Uterus (tissue), 4 donors: ENCODE results near the gene CNTNAP4. TPM values are rescaled to one million over a fixed set of nuclear protein-coding genes. Genes with fewer than 3 reads are reported as not detected.

Experiments used
- DNase-seq, 2 donors: peaks; one replicate each; pipeline ENCODE4 v3.0.0-alpha.2; 2019 to 2020
- H3K27ac ChIP-seq, 2 donors: fragments of 200-600 bp; sonication (generic); 1 replicate in 1 of 2; 2 replicates in 1 of 2; pipeline ENCODE4 v1.5.1; 2016 to 2018
- H3K27me3 ChIP-seq, 2 donors: fragments of 200-600 bp; sonication (generic); one replicate each; pipeline ENCODE4 v1.5.1; 2018 to 2019; ENCODE audit warnings: control low read depth in 1 of 2
- H3K36me3 ChIP-seq, 2 donors: fragments of 200-600 bp; sonication (generic); one replicate each; pipeline ENCODE4 v1.5.1; 2019; ENCODE audit warnings: control low read depth in 1 of 2
- H3K4me1 ChIP-seq, 2 donors: fragments of 200-600 bp; sonication (generic); one replicate each; pipeline ENCODE4 v1.5.1; 2018 to 2019; ENCODE audit warnings: control low read depth in 1 of 2
- H3K4me3 ChIP-seq, 2 donors: fragments of 200-600 bp; sonication (generic); 1 replicate in 1 of 2; 2 replicates in 1 of 2; pipeline ENCODE4 v1.5.1; 2018 to 2019; ENCODE audit warnings: mild to moderate bottlenecking in 1 of 2
- H3K9me3 ChIP-seq, 2 donors: fragments of 200-600 bp; sonication (generic); one replicate each; pipeline ENCODE4 v1.5.1; 2019; ENCODE audit warnings: control low read depth in 1 of 2
- POLR2A ChIP-seq, 2 donors: fragments of 450-650 bp; IDR thresholded peaks; one replicate each; pipeline ENCODE4 v1.6.1; 2016; ENCODE audit warnings: antibody characterized with exemption in 2 of 2, mild to moderate bottlenecking in 1 of 2, moderate library complexity in 1 of 2
- intact Hi-C: fragments of 100-400 bp; cut with DNase I; formaldehyde crosslinking; loops from one replicate; pipeline ENCODE4 v1.15.1; 2023; ENCODE audit warnings: low total_unique reads
- total RNA-seq, 4 donors: library from RNA; depleted of rRNA in 3 of 4; stranded (reverse); fragments of >200 nt in 3 of 4; gene quantifications; one replicate each; pipeline versions ENCODE4 v1.1.0 to v1.2.4, GENCODE V29; 2014 to 2023
- TF ChIP-seq, protein P1 (sequence below), 4 experiments: fragments of 200-600 bp in 2 of 4; fragments of 450-650 bp in 2 of 4; sonication (generic) in 2 of 4; IDR thresholded peaks; one replicate each; pipeline ENCODE4 v1.5.1; 2016 to 2019; ENCODE audit warnings: antibody characterized with exemption in 4 of 4, mild to moderate bottlenecking in 2 of 4, moderate library complexity in 1 of 4
- donor health status: DM: yes; HTN: yes; CAD: no.

Gene CNTNAP4
- total RNA-seq, 4 donors from 2014 or later = 20.3 TPM; not detected in 3

DNA sequence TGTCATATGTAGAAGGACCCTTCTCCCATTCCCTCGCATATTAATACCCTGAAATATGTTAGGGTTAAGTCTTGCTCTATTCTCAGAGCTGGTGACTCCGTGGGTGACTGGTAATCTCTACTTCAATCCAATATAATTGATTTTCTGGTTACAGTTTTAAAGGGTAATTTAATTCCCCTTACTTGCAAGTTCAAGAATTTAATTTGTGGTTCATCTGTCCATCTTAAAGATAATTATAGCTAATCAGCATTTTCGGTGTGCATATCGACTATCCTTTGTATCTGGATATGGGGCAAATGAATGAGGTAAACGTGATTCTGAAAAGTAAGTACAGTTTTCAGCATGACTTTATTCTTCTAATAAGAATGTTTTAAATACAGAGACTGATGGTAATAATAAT lies 250.0 kb downstream of the CNTNAP4 start:
- no peak for DNase-seq
- intact Hi-C loops = no loop called here
- Histone ChIP-seq H3K27me3 (no peaks in the 10 kb centered on the region), H3K27ac (no peak overlapping the region), H3K4me3 (no peak overlapping the region), H3K4me1 (no peaks in the 10 kb centered on the region), H3K9me3 (no peaks in the 10 kb centered on the region), H3K36me3 (no peaks in the 10 kb centered on the region)
- no peak for TF ChIP-seq POLR2A (IDR thresholded peaks at IDR 0.05)
- TF ChIP-seq, protein P1, sequence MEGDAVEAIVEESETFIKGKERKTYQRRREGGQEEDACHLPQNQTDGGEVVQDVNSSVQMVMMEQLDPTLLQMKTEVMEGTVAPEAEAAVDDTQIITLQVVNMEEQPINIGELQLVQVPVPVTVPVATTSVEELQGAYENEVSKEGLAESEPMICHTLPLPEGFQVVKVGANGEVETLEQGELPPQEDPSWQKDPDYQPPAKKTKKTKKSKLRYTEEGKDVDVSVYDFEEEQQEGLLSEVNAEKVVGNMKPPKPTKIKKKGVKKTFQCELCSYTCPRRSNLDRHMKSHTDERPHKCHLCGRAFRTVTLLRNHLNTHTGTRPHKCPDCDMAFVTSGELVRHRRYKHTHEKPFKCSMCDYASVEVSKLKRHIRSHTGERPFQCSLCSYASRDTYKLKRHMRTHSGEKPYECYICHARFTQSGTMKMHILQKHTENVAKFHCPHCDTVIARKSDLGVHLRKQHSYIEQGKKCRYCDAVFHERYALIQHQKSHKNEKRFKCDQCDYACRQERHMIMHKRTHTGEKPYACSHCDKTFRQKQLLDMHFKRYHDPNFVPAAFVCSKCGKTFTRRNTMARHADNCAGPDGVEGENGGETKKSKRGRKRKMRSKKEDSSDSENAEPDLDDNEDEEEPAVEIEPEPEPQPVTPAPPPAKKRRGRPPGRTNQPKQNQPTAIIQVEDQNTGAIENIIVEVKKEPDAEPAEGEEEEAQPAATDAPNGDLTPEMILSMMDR (IDR thresholded peaks at IDR 0.05) = no peak

- H3K27me3 ChIP-seq = no peaks in the 10 kb centered on the region
- intact Hi-C loops = no loop called here
These were observed 251.9 kb downstream of the CNTNAP4 start for GRCh38 chr16:76529120-76529519.

GRCh38 chr16:76531236-76531635 lies 254.0 kb downstream of the CNTNAP4 start:
- TF ChIP-seq POLR2A (IDR thresholded peaks at IDR 0.05) = no peak
- TF ChIP-seq, protein P1 (IDR thresholded peaks at IDR 0.05) = no peak
- DNase-seq = no peak
- Histone ChIP-seq H3K27me3 (no peaks in the 10 kb centered on the region), H3K27ac (no peak overlapping the region), H3K4me3 (no peak overlapping the region), H3K36me3 (no peaks in the 10 kb centered on the region), H3K4me1 (no peaks in the 10 kb centered on the region), H3K9me3 (no peaks in the 10 kb centered on the region)
- intact Hi-C loops = no loop called here

More at GRCh38 chr16:76529120-76529519, 251.9 kb downstream of the CNTNAP4 start:
- Histone ChIP-seq H3K9me3 (no peaks in the 10 kb centered on the region), H3K4me3 (no peak overlapping the region), H3K27ac (no peak overlapping the region), H3K36me3 (no peaks in the 10 kb centered on the region), H3K4me1 (no peaks in the 10 kb centered on the region)
- TF ChIP-seq POLR2A (IDR thresholded peaks at IDR 0.05) = no peak
- TF ChIP-seq, protein P1 (IDR thresholded peaks at IDR 0.05) = no peak
- no peak for DNase-seq

DNA sequence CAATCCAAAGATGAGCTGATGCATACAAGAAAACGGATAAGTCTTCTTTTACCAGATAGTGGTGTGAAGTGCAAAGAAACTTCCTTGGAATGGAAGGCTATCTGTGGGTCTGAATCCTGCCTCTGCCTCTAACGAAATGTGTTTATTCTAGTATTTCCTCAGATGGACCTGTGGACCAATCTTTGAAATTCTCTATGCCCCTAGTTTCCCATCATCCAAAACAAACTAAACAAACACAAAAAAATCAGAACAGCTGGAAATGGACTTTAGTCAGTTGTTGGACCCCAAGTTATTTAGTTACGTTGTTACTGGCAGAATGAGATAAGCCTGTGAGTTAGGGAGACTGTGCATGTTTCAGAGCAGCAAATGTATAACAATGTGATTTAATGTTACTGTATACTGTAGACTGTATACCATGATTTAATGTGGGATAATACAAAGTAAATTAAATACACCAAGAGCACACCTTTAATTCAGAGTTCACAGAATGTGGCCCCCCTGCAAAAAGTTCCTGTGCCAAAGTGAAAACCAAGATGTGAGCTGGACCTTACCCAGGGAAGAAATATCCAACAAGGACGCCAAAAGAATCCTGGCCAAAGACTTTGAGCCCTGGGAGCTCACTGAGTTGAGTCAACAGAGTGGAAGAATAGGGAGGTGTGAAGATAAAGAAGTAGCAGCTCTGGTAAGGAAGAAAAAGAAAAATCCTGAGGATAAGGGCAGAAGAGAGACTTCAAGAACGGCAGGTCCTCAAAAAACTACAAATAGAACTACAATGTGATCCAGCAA lies 255.2 kb downstream of the CNTNAP4 start:
- Histone ChIP-seq H3K36me3 (no peaks in the 10 kb centered on the region), H3K27ac (no peak overlapping the region), H3K4me3 (no peak overlapping the region), H3K9me3 (no peaks in the 10 kb centered on the region), H3K27me3 (no peaks in the 10 kb centered on the region), H3K4me1 (no peaks in the 10 kb centered on the region)
- DNase-seq = no peak
- intact Hi-C loops = no loop called here
- TF ChIP-seq, protein P1 (IDR thresholded peaks at IDR 0.05) = no peak
- TF ChIP-seq POLR2A (IDR thresholded peaks at IDR 0.05) = no peak

- TF ChIP-seq, protein P1 (IDR thresholded peaks at IDR 0.05) = no peak
- no peak for TF ChIP-seq POLR2A (IDR thresholded peaks at IDR 0.05)
- Histone ChIP-seq H3K4me1 (no peaks in the 10 kb centered on the region), H3K4me3 (no peak overlapping the region), H3K9me3 (no peaks in the 10 kb centered on the region), H3K36me3 (no peaks in the 10 kb centered on the region), H3K27ac (no peak overlapping the region), H3K27me3 (no peaks in the 10 kb centered on the region)
- intact Hi-C loops = no loop called here
- DNase-seq = no peak
These were observed 262.4 kb downstream of the CNTNAP4 start for GRCh38 chr16:76539609-76540008.
